NCI-H146 treated with DMSO at 0.1 percent for 48 hours (cell line): ENCODE results near the gene SPRY4.
"Not testable (repeated sequence)": the region's sequence is repeated elsewhere in the genome, so short reads cannot be mapped to it uniquely, and the experiment has no call there.

Experiments
- DNase-seq: peaks from one replicate; lab custom pipeline; 2025; ENCODE audit not compliant: unreplicated experiment; lab: John Stamatoyannopoulos, UW

The SPRY4 gene

DNA sequence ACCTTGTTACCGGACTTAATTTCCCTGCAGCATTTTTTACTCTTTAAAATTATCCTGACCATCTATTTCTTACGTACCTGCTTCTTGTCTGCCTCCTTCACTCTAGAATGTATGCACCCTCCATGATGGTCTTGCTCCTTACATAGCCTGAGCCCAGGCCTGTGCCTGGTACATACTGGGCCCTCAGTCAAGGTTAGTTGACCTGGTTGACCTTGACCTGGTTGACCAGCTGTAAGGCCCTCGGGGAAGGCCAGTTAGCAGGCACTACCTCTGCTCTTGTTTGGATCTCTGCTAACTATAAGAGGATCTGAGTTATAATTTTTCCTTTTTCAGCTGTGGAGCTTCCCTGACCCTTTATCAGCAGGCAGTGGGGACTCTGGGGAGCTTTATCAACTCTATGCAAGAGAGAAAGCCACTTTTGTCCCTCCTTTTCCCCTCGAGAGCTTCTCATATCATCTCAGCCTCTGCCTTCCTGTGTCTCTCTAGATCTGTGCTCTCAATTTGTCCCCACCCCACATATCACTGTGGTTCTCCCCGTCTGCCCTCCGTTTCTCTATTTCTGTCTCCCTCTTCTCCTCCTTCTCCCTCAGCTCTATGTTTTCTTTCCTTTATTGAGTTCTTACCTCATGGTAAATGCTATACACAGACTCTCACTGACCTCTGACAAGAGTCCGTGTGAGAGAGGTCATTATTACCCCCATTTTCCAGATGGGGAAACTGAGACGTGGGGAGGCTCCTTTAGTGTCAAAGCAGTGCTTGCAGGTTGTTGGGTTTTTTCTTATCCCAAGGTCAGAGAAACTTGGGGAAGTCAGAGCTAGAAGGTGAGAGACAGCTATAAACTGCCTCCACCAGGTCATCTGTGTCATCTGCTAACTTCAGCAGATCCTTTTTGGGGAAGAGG, 28.6 kb downstream of the SPRY4 start:
- DNase-seq = no peak

DNA sequence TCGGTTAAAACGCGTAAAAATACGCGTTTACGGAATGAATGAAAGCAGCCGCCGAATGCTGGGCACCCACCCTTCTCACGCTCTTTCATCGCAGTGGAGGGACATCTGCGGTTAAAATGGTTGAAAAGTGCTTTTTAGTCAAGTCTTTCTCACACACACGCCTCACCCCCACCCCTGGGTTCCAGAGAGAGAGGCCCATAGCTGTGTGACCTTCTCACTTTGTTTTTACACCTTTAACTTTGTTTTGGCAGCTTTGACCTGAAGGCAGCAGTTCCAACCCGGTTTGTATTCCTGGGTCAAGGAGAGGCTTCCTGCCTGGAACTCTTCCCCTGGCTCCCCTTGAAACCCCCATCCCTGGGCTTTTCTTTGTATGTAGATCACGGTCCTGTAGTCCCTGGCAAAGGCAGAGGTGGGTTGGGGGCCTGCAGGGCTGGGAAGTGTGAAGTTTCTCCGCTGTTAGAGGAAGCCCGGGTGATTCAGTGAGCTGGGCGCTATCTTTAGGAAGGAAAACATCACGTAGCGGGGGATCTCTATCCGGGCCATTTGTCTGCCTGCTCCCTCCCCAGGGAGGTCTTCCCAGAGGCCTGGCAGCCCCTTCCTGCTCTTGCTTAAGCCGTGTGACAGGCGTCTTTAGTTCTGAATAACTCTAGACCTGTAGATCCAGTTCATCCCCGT, 29.6 kb downstream of the SPRY4 start:
- no peak for DNase-seq

DNA sequence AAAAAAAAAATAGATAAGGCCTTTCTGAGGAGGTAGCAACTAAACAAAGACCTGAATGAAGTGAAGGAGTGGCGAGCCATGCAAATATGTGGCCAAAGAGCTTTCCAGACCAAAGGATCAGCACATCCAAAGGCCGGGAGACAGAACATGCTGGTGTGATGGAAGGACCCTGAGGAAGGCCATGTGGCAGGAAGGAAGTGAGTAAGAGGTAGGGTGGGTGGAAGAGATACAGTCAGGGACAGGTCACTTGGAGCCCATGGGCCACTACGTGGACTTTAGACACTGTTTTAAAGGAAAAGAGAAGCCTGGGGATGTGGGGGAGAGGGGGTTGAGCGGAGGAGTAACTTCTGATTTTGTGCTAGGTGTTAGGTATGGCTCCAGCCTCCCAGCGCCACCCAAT, 31.3 kb downstream of the SPRY4 start:
- no peak for DNase-seq

DNA sequence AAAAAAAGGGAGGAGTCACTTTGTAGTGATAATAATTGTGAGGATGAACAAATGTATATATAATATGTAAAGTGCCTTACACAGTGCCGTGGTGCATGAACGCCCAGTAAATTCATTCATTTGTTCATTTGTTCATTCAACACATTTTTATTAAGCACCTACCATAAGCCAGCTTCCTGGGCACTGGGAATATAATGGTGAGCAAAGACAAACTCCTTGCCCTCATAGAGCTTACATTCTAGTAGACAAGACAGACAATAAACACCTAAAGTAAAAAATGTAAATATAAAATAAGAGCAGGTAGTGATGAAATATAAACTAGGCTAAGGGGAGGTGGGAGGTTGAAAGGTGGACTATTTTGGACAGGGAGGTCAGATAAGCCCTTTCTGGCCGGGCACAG, 32.0 kb downstream of the SPRY4 start:
- no peak for DNase-seq

DNA sequence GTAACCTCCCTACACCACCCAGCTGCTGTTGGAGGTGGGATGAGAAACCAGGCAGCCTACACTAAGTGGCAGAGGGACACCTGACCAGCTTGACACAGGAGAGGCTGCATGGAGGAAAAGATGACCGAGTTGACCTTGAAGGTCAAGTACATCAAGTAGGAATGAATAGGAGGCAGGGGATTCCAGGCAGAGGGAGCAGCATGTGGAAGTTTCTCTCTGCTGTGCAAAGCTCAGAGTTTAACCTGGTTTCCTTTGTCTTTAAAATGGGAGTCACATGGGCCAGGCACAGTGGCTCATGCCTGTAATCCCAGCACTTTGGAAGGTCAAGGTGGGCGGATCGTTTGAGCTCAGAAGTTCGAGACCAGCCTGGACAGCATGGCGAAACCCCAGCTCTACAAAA, 32.6 kb downstream of the SPRY4 start:
- no peak for DNase-seq

DNA sequence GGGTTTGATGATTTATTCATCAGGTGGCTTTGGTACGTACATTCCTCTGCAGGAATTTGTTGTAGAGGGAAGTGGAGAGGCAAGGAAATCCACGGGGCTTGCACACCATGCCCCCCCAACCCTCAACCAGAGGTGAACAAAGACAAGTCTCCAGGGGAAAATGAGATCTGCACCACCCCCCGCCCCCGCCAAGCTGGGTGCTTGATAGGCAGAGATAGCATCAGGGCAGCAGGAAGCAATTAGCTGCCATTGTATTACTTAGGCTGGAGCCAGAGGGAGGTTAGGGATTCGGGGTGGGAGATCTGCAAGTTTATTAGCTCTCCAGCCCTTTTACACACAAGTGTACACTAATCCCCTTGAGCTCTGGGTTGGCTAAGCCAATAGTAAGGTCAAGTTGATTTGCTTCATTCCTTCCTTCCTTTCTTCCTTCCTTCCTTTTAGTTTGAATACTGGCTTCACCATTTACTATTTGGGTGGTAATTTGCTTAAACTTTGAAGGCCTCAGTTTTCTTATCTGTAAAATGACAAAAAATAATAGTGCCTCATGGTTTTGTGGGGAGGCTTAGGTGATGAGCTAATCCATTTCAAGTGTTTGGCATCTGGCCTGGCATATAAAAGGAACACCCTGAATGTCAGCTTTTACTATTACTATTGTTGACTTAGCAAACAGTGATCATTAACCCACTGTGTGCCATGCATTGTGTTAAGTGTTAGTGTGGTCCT, 34.1 kb downstream of the SPRY4 start:
- no peak for DNase-seq

DNA sequence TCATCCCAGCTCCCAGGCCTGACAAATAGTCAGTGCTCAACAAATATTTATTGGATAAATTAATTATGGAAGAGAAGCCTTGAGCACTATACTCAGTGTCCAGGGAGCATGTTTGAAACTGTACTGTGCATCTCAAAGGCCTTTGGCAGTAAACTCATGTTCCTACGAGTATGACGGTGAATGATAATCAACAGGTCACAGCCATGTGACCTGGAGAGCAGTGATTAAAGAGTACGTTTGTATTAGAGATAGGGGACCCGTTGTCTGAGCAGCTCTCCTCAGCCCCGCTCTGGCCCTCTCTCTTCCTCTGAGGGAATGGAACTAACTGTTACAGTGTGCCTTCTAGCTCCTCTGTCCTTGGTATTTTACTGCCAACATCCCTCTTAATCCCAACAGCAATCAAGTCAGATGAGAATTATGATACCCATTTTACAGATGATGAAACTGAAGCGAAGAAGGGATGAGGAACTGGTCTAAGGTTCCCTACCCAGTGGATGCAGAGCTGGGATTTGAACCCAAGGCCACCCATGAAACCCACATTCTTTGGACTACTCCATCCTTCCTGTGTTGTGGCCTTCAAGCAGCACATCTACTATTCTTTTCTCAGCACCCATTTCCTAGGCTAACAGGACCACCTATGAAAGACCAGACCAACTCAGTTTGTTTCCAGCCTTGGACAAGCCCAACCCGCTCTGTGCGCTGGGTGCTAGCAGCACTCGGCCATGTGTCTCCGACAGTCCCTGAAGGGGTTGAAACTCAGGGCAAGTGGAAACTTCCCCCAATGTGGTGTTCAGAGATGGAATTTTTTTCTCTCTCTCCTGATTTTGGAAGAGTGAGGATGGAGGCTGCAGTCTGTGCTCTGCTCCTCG, 34.9 kb downstream of the SPRY4 start:
- DNase-seq = no peak

DNA sequence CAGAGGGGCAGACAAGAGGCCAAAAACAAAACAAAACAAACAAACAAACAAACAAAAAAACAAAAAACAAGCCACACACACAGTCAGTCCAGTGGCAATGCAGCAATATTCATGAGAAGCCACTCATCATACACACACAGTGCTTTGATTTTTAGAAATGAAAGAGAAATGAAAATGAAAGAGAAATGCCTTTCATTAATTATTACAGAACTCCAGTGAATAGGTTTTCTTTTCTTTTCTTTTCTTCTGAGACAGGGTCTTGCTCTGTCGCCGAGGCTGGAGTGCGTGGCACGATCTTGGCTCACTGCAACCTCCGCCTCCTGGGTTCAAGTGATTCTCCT, 36.9 kb downstream of the SPRY4 start:
- no peak for DNase-seq

DNA sequence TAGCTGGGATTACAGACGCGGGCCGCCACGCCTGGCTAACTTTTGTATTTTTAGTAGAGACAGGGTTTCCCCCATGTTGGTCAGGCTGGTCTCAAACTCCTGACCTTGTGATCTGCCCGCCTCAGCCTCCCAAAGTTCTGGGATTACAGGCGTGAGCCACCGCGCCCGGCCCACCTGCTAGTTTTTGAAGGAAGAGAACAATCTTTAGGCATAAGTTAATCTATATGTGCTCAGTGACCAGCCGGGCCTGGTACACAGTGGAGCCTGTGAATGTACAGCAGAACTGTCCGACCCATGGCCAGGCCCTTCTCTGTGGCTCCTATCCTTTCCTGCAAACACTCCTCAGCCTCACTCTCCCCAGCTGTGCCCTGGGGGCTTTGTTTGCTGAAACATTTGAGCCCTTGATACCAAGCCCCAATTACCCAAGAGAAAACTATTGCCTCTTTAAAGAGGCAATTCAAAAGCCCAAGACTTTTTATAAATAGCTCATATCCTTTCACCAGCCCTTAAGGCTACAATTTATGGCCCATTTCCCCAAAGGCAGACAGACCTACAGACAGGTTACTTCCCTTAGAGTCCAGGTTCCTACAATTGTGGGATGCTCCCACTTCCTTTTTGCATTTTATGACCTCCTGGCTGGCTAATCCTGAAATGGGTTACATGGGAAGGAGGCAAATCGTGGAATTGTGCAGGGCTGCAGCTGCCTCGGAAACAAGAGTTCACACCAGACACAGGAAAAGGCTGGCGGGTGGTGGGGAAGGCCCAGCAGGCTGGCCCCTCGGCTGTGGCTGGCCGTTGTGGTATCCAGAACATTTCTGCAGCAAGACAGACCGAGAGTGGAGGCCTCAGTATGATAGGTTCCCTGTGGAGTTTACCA, 37.5 kb downstream of the SPRY4 start:
- DNase-seq = no peak

DNA sequence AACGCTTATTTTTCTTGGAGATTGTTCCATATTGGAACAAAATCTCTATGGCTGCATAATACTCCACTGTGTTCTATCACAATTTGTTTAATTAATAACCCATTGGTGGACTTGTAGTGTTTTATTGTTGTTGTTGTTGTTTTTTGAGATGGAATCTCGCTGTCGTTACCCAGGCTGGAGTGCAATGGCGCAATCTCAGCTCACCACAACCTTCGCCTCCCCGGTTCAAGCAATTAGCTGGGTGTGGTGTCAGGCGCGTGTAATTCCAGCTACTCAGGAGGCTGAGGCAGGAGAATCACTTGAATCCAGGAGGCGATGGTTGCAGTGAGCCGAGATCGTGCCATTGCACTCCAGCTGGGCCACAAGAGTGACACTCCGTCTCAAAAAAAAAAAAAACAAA, 38.7 kb downstream of the SPRY4 start:
- no peak for DNase-seq

DNA sequence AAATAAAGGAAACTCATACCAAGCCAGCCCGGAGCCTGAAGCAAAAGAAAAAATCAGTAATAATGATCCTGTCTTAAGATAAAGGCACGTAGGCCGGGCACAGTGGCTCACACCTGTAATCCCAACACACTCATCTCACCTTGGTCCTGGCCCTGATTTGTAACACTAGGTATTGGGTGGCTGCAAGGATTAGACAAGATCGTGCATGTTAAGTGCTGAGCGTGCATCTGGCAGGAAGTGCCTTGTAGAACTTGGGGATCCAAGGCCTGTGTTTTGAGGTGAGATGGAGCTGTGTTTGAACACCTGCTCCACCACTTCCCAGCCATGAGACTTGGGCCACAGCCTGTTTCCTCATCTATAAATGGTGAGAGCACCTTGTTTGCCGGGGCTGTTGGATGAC, 41.5 kb downstream of the SPRY4 start:
- no peak for DNase-seq

DNA sequence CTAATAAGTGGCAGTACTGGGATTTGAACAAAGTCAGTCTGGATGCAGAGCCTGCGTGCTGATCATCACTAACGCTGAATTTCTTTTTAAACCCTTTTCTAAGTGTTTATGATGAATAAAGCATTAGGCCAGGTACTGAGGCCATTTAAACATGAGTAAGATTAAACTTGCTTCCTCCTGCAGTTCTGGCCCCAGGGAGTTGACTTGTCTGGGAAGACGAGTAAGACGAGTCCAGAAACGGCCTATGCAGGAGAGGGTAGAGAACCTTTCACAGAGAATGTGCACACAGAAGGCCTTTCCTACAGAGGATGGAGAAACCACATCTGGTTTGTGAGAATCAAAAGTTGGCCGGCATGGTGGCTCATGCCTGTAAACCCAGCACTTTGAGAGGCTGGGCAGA, 42.9 kb downstream of the SPRY4 start:
- no peak for DNase-seq

DNA sequence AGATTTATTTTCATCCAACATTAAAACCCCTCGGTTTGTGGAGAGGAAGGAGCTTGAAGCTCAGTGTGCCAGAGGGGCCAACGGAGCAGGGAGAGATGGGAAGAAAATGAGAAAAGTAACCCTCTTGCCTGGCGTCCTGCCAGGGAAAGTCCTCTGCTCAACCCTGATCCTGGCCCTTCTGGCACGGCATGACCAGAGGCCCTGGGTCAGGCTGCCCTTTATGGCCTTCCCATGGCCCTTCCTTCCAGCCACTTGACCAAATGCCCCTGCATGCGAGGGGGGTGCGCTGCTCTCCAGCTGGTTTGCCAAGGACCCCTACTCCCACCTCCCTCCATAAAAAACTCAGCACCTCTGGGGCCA, 43.8 kb downstream of the SPRY4 start:
- no peak for DNase-seq

DNA sequence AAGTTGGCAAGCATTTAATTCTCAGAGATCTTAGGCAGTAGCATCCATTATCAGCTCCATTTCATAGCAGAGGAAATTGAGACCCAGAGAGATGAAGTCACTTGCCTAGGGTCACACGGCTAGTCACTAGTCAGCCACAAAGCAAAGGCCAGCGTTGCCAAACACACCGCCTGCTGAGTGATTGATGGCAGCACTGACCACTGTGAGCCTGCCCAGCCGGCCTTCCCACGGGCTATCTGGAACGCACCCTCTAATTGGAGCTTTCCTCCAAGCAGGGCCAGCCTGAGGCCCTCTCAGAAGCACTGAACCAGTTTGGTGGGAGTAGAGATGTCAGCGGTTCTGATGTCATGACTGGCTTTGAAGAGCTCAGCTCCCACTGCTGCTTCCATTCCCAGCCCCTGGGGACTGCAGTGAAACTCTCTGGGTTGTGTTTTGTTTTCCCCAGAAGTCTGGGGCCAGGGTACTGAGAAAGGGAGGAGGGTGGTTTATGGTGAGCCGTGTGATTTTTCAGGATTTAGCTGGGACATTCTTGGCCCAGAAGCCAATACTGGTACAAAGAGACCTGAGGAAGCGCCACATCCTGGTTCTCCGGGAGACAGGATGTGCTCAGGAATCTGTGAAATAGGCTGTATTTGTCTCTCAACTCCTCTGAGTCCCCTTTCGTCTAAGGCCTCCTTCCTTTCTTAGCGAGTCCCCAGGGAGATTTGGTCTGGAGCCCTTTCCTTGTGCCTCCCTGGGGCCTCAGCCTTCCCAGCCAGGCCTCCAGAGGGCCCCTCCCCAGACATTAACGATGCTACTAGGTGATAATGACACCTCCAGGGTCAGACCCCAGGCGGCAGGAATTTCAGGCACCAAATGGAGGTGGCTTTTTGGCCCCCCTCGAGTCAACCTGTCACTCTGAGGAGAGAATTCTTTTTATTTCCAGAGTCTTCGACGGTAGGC, 44.5 kb downstream of the SPRY4 start:
- DNase-seq = no peak

DNA sequence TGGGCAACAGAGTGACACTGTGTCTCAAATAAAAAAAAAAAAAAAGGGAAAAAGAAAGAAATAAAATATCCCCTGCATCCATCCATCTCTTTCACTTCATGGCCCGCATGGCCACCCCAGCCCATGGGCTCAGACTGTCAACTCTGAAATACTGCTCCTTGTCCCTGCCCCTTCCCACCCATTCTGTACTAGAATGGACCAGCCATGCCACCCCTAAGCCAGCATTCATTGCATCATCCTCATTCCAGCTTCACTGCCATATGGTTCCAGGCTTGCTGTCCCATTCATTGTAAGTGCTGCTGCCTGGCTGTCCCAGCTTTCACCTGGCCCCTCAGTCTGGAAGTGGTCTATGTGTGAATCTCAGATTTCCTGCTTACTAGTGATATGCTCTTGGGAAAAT, 46.2 kb downstream of the SPRY4 start:
- no peak for DNase-seq

DNA sequence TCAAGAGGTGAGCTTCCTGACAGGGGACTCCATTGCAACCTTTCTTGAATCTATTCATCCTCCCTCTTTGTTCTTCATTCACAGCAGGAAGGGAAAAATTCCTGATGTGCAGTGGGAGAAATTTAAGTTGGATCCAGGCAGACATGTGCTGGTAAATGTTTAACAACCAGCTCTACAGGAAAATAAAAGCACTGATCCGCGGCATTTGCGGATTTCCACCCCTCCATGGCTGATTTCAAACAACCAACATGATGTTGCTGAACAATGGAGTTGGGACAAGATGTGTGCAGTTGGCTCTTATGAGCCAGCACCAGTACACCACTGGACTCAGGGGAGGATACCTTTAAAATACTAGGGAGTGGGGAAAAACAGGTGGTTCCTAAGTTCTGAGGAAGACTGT, 47.0 kb downstream of the SPRY4 start:
- DNase-seq = no peak

DNA sequence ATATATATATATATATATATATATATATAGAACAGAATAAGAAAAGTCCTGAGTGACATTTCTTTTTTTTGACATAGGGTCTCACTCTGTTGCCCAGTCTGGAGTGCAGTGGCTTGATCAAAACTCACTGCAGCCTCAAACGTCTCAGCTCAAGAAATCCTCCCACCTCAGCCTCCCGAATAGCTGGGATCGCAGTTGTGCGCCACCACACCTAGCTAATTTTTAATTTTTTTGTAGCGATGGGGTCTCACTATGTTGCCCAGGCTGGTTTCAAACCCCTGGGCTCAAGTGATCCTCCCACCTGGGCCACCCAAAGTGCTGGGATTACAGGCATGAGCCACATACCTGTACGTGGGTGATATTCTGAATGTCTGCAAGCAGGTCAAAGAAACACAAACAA, 48.3 kb downstream of the SPRY4 start:
- DNase-seq = no peak

DNA sequence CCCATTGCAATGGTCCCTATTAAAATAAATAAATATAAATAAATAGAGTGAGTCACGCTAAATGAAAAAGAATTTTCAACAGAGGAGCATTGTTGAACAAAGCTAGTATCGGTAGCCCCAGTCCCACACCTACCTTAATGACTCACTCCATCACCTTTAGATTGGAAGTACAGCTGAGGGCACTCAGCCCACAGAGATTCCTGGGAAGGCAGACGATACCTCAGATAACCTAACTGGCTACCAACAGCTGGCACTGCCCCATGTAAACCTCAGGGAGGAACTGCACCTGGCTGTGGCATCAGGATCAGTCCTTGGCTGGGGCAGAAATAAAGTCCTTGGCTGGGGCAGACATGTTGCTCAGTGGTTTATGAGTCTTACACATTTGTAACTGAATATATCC, 49.3 kb downstream of the SPRY4 start:
- no peak for DNase-seq

DNA sequence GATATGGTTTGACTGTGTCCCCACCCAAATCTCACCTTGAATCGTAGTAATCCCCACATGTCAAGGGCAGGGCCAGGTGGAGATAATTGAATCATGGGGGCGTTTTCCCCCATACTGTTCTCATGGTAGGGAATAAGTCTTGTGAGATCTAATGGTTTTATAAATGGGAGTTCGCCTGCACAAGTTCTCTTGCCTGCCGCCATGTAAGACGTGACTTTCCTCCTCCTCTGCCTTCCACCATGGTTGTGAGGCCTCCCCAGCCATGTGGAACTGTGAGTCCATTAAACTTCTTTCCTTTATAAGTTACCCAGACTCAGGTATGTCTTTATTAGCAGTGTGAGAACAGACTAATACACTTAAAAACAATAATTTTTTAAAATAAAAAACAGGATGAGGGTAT, 52.2 kb downstream of the SPRY4 start:
- DNase-seq = not testable (repeated sequence)
